ENCODE measurements around the gene FAR1. TPM values are rescaled to one million over a fixed set of nuclear protein-coding genes. Genes with fewer than 3 reads are reported as not detected.

Gene FAR1
- total RNA-seq, 2 donors from 2014 or later = 40.2 to 43.2 TPM

GRCh38 chr11:13760115-13760514, 91.6 kb downstream of the FAR1 start:
- H3K27me3 ChIP-seq = no peaks in the 10 kb centered on the region
- H3K27ac ChIP-seq = no peak overlapping the region
- DNase-seq (no peak), ATAC-seq (no peak)
- 65 to 69% methylated on average over 3 of the region's 3 CpGs for WGBS, 2 donors
- intact Hi-C loops (cut with DNase I) = no loop called here
- H3K36me3 ChIP-seq (replicated peaks in 1 of 2; ENCODE audit: insufficient read depth in 1 of 2, low read depth in 2 of 2) = no peaks in the 10 kb centered on the region
- no peak overlapping the region for H3K4me3 ChIP-seq
- no peaks in the 10 kb centered on the region for H3K4me1 ChIP-seq
- no peaks in the 10 kb centered on the region for H3K9me3 ChIP-seq
- no peak for TF ChIP-seq POLR2A (IDR thresholded peaks at IDR 0.05)

GRCh38 chr11:13761250-13761649, 92.8 kb downstream of the FAR1 start:
- Histone ChIP-seq H3K27me3 (no peaks in the 10 kb centered on the region), H3K27ac (no peak overlapping the region), H3K4me3 (no peak overlapping the region), H3K4me1 (no peaks in the 10 kb centered on the region), H3K9me3 (no peaks in the 10 kb centered on the region), H3K36me3 (replicated peaks in 1 of 2; ENCODE audit: insufficient read depth in 1 of 2, low read depth in 2 of 2) (no peaks in the 10 kb centered on the region)
- intact Hi-C loops (cut with DNase I) = no loop called here
- no peak for TF ChIP-seq POLR2A (IDR thresholded peaks at IDR 0.05)
- TF ChIP-seq, protein P1, sequence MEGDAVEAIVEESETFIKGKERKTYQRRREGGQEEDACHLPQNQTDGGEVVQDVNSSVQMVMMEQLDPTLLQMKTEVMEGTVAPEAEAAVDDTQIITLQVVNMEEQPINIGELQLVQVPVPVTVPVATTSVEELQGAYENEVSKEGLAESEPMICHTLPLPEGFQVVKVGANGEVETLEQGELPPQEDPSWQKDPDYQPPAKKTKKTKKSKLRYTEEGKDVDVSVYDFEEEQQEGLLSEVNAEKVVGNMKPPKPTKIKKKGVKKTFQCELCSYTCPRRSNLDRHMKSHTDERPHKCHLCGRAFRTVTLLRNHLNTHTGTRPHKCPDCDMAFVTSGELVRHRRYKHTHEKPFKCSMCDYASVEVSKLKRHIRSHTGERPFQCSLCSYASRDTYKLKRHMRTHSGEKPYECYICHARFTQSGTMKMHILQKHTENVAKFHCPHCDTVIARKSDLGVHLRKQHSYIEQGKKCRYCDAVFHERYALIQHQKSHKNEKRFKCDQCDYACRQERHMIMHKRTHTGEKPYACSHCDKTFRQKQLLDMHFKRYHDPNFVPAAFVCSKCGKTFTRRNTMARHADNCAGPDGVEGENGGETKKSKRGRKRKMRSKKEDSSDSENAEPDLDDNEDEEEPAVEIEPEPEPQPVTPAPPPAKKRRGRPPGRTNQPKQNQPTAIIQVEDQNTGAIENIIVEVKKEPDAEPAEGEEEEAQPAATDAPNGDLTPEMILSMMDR (IDR thresholded peaks at IDR 0.05) = no peak
- ATAC-seq = no peak
- 65 to 73% methylated on average over 2 of the region's 2 CpGs for WGBS, 2 donors
- no peak for DNase-seq

DNA sequence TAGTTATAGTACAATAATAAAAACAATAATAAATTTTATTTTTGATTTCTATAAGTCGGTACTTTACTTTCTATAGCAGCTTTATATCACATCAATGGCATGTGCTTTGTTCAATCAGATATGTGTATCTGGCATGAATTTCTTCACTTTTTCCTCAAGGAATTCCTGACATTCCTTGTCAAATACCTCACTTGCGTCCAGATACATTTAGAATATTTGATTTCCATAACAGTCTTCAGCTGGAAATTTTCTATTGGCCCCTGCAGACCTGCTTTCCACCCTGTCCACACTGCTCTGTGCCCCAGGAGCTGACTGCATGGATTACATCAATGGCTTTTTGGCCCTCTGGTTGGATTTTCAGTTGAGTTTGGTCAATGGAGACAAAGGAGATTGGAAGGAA, 93.2 kb downstream of the FAR1 start:
- 71 to 73% methylated on average over 2 of the region's 2 CpGs for WGBS, 2 donors
- no peaks in the 10 kb centered on the region for H3K9me3 ChIP-seq
- DNase-seq = no peak
- no peaks in the 10 kb centered on the region for H3K36me3 ChIP-seq (replicated peaks in 1 of 2; ENCODE audit: insufficient read depth in 1 of 2, low read depth in 2 of 2)
- H3K4me1 ChIP-seq = no peaks in the 10 kb centered on the region
- no peak for TF ChIP-seq POLR2A (IDR thresholded peaks at IDR 0.05)
- TF ChIP-seq, protein P1 (IDR thresholded peaks at IDR 0.05) = no peak
- intact Hi-C loops (cut with DNase I) = no loop called here
- ATAC-seq = no peak
- no peak overlapping the region for H3K27ac ChIP-seq
- no peaks in the 10 kb centered on the region for H3K27me3 ChIP-seq
- H3K4me3 ChIP-seq = no peak overlapping the region

- Histone ChIP-seq H3K27me3 (no peaks in the 10 kb centered on the region), H3K4me1 (no peaks in the 10 kb centered on the region), H3K4me3 (no peak overlapping the region), H3K36me3 (replicated peaks in 1 of 2; ENCODE audit: insufficient read depth in 1 of 2, low read depth in 2 of 2) (no peaks in the 10 kb centered on the region), H3K9me3 (no peaks in the 10 kb centered on the region), H3K27ac (no peak overlapping the region)
- DNase-seq = no peak
- ATAC-seq = no peak
- TF ChIP-seq, protein P1 (IDR thresholded peaks at IDR 0.05) = no peak
- TF ChIP-seq POLR2A (IDR thresholded peaks at IDR 0.05) = no peak
- WGBS, 2 donors = 66 to 82% methylated on average over 4 of the region's 4 CpGs
- intact Hi-C loops (cut with DNase I) = no loop called here
These were observed 94.2 kb downstream of the FAR1 start for GRCh38 chr11:13762718-13763117.

GRCh38 chr11:13763341-13763740, 94.9 kb downstream of the FAR1 start:
- H3K4me3 ChIP-seq = no peak overlapping the region
- ATAC-seq (no peak), DNase-seq (no peak)
- no peaks in the 10 kb centered on the region for H3K4me1 ChIP-seq
- TF ChIP-seq, protein P1 (IDR thresholded peaks at IDR 0.05) = no peak
- TF ChIP-seq POLR2A (IDR thresholded peaks at IDR 0.05) = no peak
- H3K27ac ChIP-seq = no peak overlapping the region
- WGBS, 2 donors = 74 to 78% methylated on average over 3 of the region's 3 CpGs
- H3K36me3 ChIP-seq (replicated peaks in 1 of 2; ENCODE audit: insufficient read depth in 1 of 2, low read depth in 2 of 2) = no peaks in the 10 kb centered on the region
- no peaks in the 10 kb centered on the region for H3K27me3 ChIP-seq
- intact Hi-C loops (cut with DNase I) = no loop called here
- no peaks in the 10 kb centered on the region for H3K9me3 ChIP-seq

All from body of pancreas (tissue), 4 donors.